HG03097 (cell line): ENCODE results near the gene CYP1A2.
"Not testable (repeated sequence)": the region's sequence is repeated elsewhere in the genome, so short reads cannot be mapped to it uniquely, and the experiment has no call there.

Experiments used
- ATAC-seq: cut with Tn5 transposase; IDR thresholded peaks from one replicate; pipeline ENCODE4 v1.9.1; 2021; ENCODE audit not compliant: unreplicated experiment, low FRiP score

Gene CYP1A2

GRCh38 chr15:74735305-74735704 is 13.3 kb upstream of the CYP1A2 start:
- ATAC-seq: no peak

GRCh38 chr15:74738239-74738638 is 10.4 kb upstream of the CYP1A2 start:
- not testable (repeated sequence) for ATAC-seq

GRCh38 chr15:74742422-74742821 is 6.2 kb upstream of the CYP1A2 start:
- ATAC-seq: no peak

- ATAC-seq: no peak
These were observed 2.3 kb upstream of the CYP1A2 start for GRCh38 chr15:74746389-74746788.

GRCh38 chr15:74749832-74750231 is 1.2 kb downstream of the CYP1A2 start:
- no peak for ATAC-seq

- no peak for ATAC-seq
These were observed 2.1 kb downstream of the CYP1A2 start for GRCh38 chr15:74750751-74751150.

GRCh38 chr15:74752011-74752410 is 3.4 kb downstream of the CYP1A2 start:
- ATAC-seq: no peak

GRCh38 chr15:74752531-74752930 is 3.9 kb downstream of the CYP1A2 start:
- ATAC-seq: no peak

GRCh38 chr15:74754593-74755215 is 6.1 kb downstream of the CYP1A2 start:
- ATAC-seq: no peak

- ATAC-seq: no peak
These were observed 10.1 kb downstream of the CYP1A2 start for GRCh38 chr15:74758736-74759135.

- ATAC-seq: no peak
These were observed 14.1 kb downstream of the CYP1A2 start for GRCh38 chr15:74762791-74763150.

GRCh38 chr15:74763416-74763815 is 14.8 kb downstream of the CYP1A2 start:
- ATAC-seq: no peak

GRCh38 chr15:74767167-74768098 is 18.8 kb downstream of the CYP1A2 start:
- no peak for ATAC-seq

GRCh38 chr15:74768099-74768770 is 19.6 kb downstream of the CYP1A2 start:
- ATAC-seq: no peak

- ATAC-seq: no peak
These were observed 20.2 kb downstream of the CYP1A2 start for GRCh38 chr15:74768771-74769342.

GRCh38 chr15:74769463-74770025 is 20.9 kb downstream of the CYP1A2 start:
- ATAC-seq: no peak

GRCh38 chr15:74770211-74770903 is 21.7 kb downstream of the CYP1A2 start:
- ATAC-seq: no peak

- no peak for ATAC-seq
These were observed 24.7 kb downstream of the CYP1A2 start for GRCh38 chr15:74773329-74773728.

- no peak for ATAC-seq
These were observed 25.1 kb downstream of the CYP1A2 start for GRCh38 chr15:74773731-74774252.

- ATAC-seq: no peak
These were observed 26.5 kb downstream of the CYP1A2 start for GRCh38 chr15:74775132-74775562.
